HL-60 (cell line): ENCODE data around the gene STIM2.

Experiments
- CTCF ChIP-seq: IDR thresholded peaks from one replicate; pipeline ENCODE4 v1.5.1; 2011; ENCODE audit warnings: low read length, control low read depth, inconsistent platforms; ENCODE audit not compliant: insufficient read depth
- REST ChIP-seq: IDR thresholded peaks from 2 replicates; pipeline ENCODE4 v1.6.1; 2012; ENCODE audit warnings: low read depth; ENCODE audit not compliant: insufficient replicate concordance

GRCh38 chr4:26863512-26863911 lies 2.9 kb downstream of the STIM2 start:
- TF ChIP-seq CTCF (no peak), REST (no peak)
